Hippocampal formation (tissue), 2 donors: ENCODE data around the gene SKA2.
"Not testable (repeated sequence)": the region's sequence is repeated elsewhere in the genome, so short reads cannot be mapped to it uniquely, and the experiment has no call there.

Source experiments
- DNase-seq, 2 donors: peaks; one replicate each; lab custom pipeline; 2025; lab: John Stamatoyannopoulos, UW

Gene SKA2

DNA sequence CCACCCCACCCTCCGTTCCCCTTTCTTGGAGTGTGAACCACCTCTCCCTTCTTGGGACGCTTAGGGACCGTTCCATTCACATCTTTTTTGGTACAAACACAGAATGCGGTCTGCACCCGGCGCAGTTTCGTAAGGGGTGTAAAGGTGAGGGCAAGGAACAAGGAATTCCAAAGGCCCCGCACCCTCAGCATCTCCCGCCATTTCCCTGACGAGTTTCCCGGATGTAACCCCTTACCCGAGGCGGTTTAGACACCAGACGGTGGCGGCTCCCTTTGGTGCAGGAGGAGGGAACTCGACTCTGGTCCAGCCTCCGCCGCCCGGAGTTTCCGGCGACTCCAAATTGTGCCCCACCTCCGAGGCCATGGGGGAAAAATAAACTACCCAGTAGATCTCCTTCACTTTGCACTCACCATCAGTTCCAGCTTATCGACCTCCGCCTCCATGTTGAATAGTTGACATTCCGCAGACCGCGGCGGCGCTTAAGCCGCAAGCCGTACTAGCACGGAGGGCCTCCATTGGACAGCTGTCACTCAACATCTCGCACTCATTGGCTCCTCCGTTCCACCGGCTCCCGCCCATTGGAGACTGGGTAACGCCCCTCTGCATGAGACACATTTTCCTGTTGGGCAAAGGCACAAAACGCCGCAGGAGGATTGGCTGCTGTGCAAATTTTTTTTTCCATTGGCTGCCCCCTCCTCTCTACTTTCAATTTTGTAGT is at the start of gene SKA2:
Gene SKA2 (minus strand): TSS at position 466 of the 718 bp plus-strand sequence. CDS start 23 bp downstream, at position 443.
- peak; percentile 93 to 100 for DNase-seq

- DNase-seq, result no peak
Measured at GRCh38 chr17:59202320-59202719, 47.3 kb upstream of the SKA2 start.

DNA sequence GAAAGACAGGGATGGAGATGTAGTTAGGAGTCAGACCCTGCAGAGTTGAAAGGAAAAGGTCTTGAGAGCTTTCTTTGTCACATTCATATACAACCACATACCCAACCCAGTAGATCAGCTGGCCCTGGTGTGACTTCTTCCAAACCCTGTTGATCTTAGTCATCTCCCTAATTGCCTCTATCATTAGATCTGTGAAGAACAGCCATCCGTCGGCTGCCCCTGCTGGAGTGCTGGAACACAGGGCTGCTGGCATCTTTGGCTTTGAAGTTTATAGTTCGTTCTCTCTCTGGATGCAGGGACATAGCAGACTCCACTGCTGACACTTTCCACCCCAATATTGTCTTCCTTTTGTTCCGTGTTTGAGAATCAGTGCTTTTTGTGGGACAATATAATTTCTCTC is 44.4 kb upstream of the SKA2 start:
- no peak for DNase-seq

- no peak for DNase-seq
Measured at GRCh38 chr17:59193336-59193862, 38.4 kb upstream of the SKA2 start.

GRCh38 chr17:59190806-59191205 is 35.8 kb upstream of the SKA2 start:
- no peak for DNase-seq

- no peak for DNase-seq
Measured at GRCh38 chr17:59186850-59187249, 31.9 kb upstream of the SKA2 start.

DNA sequence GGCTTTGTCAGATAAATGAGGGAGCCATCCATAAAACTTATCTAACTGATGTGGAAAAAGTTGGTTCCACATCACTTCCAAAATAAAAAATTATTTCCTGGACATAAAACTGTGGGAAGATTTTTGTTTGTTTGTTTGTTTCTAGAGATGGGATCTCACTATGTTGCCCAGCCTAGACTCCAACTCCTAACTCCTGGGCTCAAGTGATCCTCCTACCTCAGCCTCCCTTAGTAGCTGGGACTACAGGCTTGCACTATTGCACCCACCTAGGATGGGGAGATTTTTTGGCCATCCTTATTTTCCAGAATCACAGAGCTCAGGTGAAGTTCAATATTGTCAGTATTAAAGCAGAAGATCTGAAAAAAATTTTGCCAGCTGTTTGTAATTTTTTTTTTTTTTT is 31.0 kb upstream of the SKA2 start:
- DNase-seq, result no peak

DNA sequence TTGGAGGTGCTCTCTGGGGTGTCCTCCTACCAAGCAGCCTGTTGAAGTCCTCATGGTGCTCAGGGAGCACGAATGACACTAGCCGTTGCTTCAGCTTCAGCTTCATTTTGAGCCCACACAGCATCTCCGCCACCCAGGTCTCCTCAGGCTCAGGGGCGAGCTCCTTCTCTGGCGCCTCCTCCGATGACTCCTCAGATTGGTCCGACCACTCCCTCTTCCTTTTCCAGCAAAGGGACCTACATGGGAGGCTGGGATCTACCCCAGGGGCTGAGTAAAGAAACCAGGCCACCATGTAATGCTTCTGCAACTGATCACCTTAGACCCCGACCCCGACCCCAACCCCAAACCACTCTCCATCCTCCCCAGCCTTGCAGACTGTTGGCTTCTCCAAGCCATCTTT is 26.5 kb upstream of the SKA2 start:
- no peak for DNase-seq

DNA sequence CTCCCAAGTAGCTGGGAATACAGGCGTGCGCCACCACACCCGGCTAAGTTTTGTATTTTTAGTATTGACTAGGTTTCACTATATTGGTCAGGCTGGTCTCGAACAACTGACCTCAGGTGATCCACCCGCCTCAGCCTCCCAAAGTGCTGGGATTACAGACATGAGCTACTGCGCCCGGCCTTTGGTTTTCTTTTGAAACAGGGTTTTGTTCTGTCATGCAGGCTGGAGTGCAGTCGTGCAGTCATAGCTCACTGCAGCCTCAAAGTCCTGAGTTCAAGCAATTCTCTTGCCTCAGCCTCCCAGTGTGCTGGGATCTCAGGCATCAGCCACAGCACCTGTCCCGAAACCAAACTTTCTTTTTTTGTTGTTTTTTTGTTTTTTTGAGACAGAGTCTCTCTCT is 25.6 kb upstream of the SKA2 start:
- DNase-seq, result no peak

GRCh38 chr17:59179601-59180000 is 24.6 kb upstream of the SKA2 start:
- DNase-seq, result not testable (repeated sequence)

GRCh38 chr17:59178266-59178985 is 23.4 kb upstream of the SKA2 start:
- DNase-seq, result no peak

DNA sequence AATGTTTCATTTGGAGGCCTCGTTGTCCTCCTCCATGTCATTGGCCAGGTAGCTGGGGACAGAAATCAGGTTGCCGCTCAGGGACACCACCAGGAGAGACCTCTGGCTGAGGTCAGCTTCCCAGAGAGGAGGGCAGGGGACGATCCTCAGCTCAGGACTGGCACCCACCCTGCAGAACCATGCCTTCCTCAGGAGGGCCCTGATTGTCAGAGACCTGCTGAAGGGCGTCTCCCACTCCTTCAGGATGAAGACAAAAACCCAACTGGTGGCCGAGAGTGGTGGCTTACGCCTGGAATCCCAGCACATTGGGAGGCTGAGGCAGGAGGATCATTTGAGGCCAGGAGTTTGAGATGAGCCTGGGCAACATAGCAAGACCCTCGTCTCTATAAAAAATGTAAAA is 20.1 kb upstream of the SKA2 start:
- no peak for DNase-seq

- no peak for DNase-seq
Measured at GRCh38 chr17:59174671-59175070, 19.7 kb upstream of the SKA2 start.

DNA sequence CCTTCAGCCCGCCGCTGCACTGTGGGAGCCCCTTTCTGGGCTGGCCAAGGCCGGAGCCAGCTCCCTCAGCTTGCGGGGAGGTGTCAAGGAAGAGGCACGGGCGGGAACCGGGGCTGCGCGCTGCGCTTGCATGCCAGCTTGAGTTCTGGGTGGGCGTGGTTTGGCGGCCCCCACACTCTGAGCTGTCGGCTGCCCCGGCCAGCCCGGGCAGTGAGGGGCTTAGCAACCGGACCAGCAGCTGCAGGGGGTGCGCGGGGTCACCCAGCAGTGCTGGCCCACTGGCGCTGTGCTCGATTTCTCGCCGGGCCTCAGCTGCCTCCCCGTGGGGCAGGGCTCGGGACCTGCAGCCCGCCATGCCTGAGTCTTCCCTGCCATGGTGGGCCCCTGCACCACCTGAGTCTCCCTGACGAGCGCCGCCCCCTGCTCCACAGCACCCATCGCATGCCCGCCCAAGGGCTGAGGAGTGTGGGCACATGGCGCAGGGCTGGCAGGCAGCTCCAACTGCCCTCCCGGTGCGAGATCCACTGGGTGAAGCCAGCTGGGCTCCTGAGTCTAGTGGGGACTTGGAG is 17.5 kb upstream of the SKA2 start:
- DNase-seq, result no peak

GRCh38 chr17:59167571-59168001 is 12.6 kb upstream of the SKA2 start:
- no peak for DNase-seq

DNA sequence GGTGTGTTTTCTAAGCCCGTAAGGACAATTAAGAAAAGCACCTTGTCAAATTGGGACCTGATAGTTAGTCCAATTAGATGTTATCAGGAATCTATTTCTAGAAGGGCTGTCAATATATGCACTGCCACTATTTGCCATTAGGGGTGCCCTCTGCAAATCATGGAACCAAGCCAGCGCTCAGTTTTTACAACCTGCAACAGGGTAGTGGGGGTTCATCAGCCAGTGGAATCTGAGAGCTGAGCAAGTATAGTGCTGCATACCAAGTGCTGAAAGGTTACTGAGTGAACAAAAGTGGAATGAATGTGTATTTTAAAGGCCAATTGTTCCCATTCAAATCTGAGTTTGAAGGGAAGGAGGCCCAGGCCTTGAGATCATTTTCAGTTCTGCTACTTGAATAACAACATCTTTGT is 11.0 kb upstream of the SKA2 start:
- DNase-seq, result peak; percentile 29 to 68

GRCh38 chr17:59161477-59161876 is 6.5 kb upstream of the SKA2 start:
- DNase-seq, result no peak

- DNase-seq, result no peak
Measured at GRCh38 chr17:59160157-59161025, 5.4 kb upstream of the SKA2 start.

DNA sequence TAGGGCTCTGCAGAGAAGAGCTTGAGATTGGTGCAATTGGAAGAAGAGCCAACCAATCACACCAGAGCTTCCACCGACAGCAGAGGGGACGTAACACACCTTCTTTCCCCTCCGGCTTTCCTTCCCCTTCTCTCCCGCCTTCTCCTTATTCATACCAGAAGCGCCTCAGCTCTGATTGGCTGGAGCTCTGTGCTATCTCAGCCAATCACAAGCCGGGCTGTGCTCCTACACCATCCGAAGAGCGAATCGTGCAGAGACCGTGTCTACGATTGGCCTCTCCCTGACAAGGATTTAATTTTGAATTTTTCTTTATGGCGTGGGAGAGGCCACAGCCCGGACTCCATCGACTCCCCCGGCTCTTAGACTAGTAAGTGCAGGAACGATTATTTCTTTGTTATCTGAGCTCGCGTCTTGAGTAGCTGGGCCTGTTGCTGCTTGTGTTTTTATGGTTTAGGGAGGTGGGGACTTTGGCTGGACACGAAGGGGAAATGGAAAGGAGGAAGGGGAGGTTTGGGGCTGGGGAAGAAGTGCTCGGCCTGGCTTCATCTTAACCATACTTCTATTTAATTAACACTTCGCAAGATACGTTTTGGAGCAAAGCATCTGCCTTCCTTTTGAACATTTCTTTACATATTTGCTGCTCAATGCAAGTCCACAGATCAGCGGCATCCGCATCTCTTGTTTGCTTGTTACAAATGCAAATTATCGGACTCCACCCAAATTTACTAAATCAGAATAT is 622 bp upstream of the SKA2 start, which contains the start of gene PRR11:
Gene PRR11 (plus strand): TSS at position 308 of the 739 bp plus-strand sequence. CDS start 14,007 bp downstream, outside the sequence.
- peak; percentile 100 for DNase-seq

DNA sequence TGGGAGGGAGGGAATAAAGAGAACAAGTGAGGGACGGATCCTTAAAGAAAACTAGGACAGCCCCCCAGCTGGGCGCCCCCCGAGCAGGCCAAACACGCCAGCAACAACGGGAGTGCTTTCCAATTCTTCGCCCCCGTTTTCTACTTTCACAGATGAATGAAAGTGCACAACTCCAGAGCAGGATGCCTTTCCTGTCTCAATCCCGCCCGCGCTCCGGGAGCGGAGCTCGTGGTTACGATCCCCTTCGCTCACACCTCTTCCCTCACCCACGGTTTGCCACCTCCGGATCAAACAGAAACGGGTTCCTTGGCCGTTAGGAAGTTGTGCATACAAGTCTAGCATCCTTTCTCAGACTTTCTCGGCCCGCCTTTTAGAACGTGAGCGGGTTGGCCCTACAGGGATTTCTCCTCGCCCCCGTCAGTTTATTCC is 680 bp downstream of the SKA2 start:
- peak in 1 of 2 donors; percentile 48 for DNase-seq

- no peak for DNase-seq
Measured at GRCh38 chr17:59152925-59153324, 2.1 kb downstream of the SKA2 start.
